H9 (cell line): ENCODE measurements around the gene FOXF1. TPM values are rescaled to one million over a fixed set of nuclear protein-coding genes. Genes with fewer than 3 reads are reported as not detected.

Experiments used
- DNase-seq: peaks from one replicate; pipeline ENCODE4 v3.0.0-alpha.2; 2017
- H2AFZ ChIP-seq: one replicate; pipeline ENCODE4 v1.6.1; 2013; ENCODE audit warnings: mild to moderate bottlenecking, low read length, control low read depth, moderate library complexity
- H2AK5ac ChIP-seq: 2 replicates; pipeline ENCODE4 v1.6.1; 2013; ENCODE audit warnings: low read length, control low read depth, mixed read lengths; ENCODE audit not compliant: insufficient read length
- H2BK120ac ChIP-seq: one replicate; pipeline ENCODE4 v1.6.1; 2013; ENCODE audit warnings: low read depth, mild to moderate bottlenecking, low read length, control low read depth, inconsistent platforms; ENCODE audit not compliant: poor library complexity, severe bottlenecking
- H2BK12ac ChIP-seq: 2 replicates; pipeline ENCODE4 v1.6.1; 2013; ENCODE audit warnings: low read length, control low read depth, mixed read lengths, low read depth; ENCODE audit not compliant: insufficient read length
- H2BK15ac ChIP-seq: 2 replicates; pipeline ENCODE4 v1.6.1; 2013; ENCODE audit warnings: low read depth, low read length, control low read depth
- H2BK20ac ChIP-seq: one replicate; pipeline ENCODE4 v1.6.1; 2013; ENCODE audit warnings: low read depth, mild to moderate bottlenecking, low read length, control low read depth, inconsistent platforms; ENCODE audit not compliant: poor library complexity, severe bottlenecking
- H2BK5ac ChIP-seq: 2 replicates; pipeline ENCODE4 v1.6.1; 2013; ENCODE audit warnings: low read length, control low read depth, mixed read lengths; ENCODE audit not compliant: insufficient read length
- H3K14ac ChIP-seq: 2 replicates; pipeline ENCODE4 v1.6.1; 2013; ENCODE audit warnings: low read length, control low read depth; ENCODE audit not compliant: insufficient read depth
- H3K18ac ChIP-seq: 2 replicates; pipeline ENCODE4 v1.6.1; 2013; ENCODE audit warnings: low read depth, mild to moderate bottlenecking, mixed read lengths, low read length, control low read depth; ENCODE audit not compliant: insufficient read length
- H3K23ac ChIP-seq: 2 replicates; pipeline ENCODE4 v1.6.1; 2013; ENCODE audit warnings: low read length, control low read depth, mixed read lengths, low read depth; ENCODE audit not compliant: insufficient read length
- H3K23me2 ChIP-seq: 2 replicates; pipeline ENCODE4 v1.6.1; 2013; ENCODE audit warnings: low read depth, mild to moderate bottlenecking, mixed read lengths, low read length, control low read depth; ENCODE audit not compliant: insufficient read length, poor library complexity, severe bottlenecking
- H3K27ac ChIP-seq: 2 replicates; pipeline ENCODE4 v1.5.1; 2013; ENCODE audit warnings: low read length, control low read depth, mixed read lengths, low read depth; ENCODE audit not compliant: insufficient read length
- H3K27me3 ChIP-seq: 2 replicates; pipeline ENCODE4 v1.6.1; 2013; ENCODE audit warnings: low read length, control low read depth, inconsistent platforms; ENCODE audit not compliant: insufficient read depth
- H3K4ac ChIP-seq: 2 replicates; pipeline ENCODE4 v1.6.1; 2013; ENCODE audit warnings: low read depth, mild to moderate bottlenecking, control low read depth, inconsistent platforms, low read length, moderate library complexity
- H3K4me1 ChIP-seq: 2 replicates; pipeline ENCODE4 v1.6.1; 2013; ENCODE audit warnings: low read length, control low read depth, inconsistent platforms; ENCODE audit not compliant: insufficient read depth
- H3K4me2 ChIP-seq: 2 replicates; pipeline ENCODE4 v1.6.1; 2013; ENCODE audit warnings: low read length, control low read depth, mixed read lengths; ENCODE audit not compliant: insufficient read length, insufficient read depth
- H3K56ac ChIP-seq: 2 replicates; pipeline ENCODE4 v1.6.1; 2013; ENCODE audit warnings: low read depth, mild to moderate bottlenecking, mixed read lengths, low read length, control low read depth; ENCODE audit not compliant: insufficient read length
- H3K79me1 ChIP-seq: 2 replicates; pipeline ENCODE4 v1.6.1; 2013; ENCODE audit warnings: low read depth, mild to moderate bottlenecking, moderate library complexity, low read length, control low read depth, inconsistent platforms; ENCODE audit not compliant: insufficient read depth, poor library complexity, severe bottlenecking
- H3K79me2 ChIP-seq: 2 replicates; pipeline ENCODE4 v1.6.1; 2013; ENCODE audit warnings: low read length, control low read depth, inconsistent platforms; ENCODE audit not compliant: insufficient read depth
- H3K9ac ChIP-seq: 2 replicates; pipeline ENCODE4 v1.6.1; 2013; ENCODE audit warnings: low read length, control low read depth, mixed read lengths; ENCODE audit not compliant: insufficient read length; ENCODE audit errors: extremely low read depth
- H3K9me3 ChIP-seq: one replicate; pipeline ENCODE4 v1.6.1; 2013; ENCODE audit warnings: low read depth, low read length, inconsistent platforms; ENCODE audit not compliant: control insufficient read depth
- H3T11ph ChIP-seq: one replicate; pipeline ENCODE4 v1.6.1; 2013; ENCODE audit warnings: mild to moderate bottlenecking, low read length, control low read depth, inconsistent platforms
- H4K20me1 ChIP-seq: one replicate; pipeline ENCODE4 v1.6.1; 2013; ENCODE audit not compliant: control insufficient read depth, insufficient read length, insufficient read depth
- H4K5ac ChIP-seq: 2 replicates; pipeline ENCODE4 v1.6.1; 2013; ENCODE audit warnings: low read depth, mild to moderate bottlenecking, mixed read lengths, low read length, control low read depth; ENCODE audit not compliant: insufficient read length
- H4K8ac ChIP-seq: replicated peaks from 2 replicates; pipeline ENCODE4 v1.6.1; 2013; ENCODE audit warnings: low read length, control low read depth, mixed read lengths, low read depth; ENCODE audit not compliant: insufficient read length
- H4K91ac ChIP-seq: 2 replicates; pipeline ENCODE4 v1.6.1; 2013; ENCODE audit warnings: low read depth, mild to moderate bottlenecking, moderate library complexity, mixed read lengths, low read length, control low read depth; ENCODE audit not compliant: insufficient read length
- H3K27ac Mint-ChIP-seq, 3 experiments: 2 replicates in 2 of 3; 3 replicates in 1 of 3; pipeline ENCODE4 v1.8.0; 2020 to 2021; ENCODE audit warnings: mixed read lengths in 3 of 3, mild to moderate bottlenecking in 1 of 3, moderate library complexity in 1 of 3
- H3K27me3 Mint-ChIP-seq: 2 replicates; pipeline ENCODE4 v1.8.0; 2021; ENCODE audit warnings: low read depth, mild to moderate bottlenecking, moderate library complexity, mixed read lengths
- H3K36me3 Mint-ChIP-seq, 3 experiments: 2 replicates in 2 of 3; 3 replicates in 1 of 3; pipeline ENCODE4 v1.8.0; 2020 to 2021; ENCODE audit warnings: low read depth in 3 of 3, mixed read lengths in 3 of 3; ENCODE audit not compliant: insufficient read depth in 1 of 3
- H3K4me1 Mint-ChIP-seq, 2 experiments: 2 replicates each; pipeline ENCODE4 v1.8.0; 2020; ENCODE audit warnings: mixed read lengths in 2 of 2
- H3K4me3 Mint-ChIP-seq, 2 experiments: 2 replicates in 1 of 2; 3 replicates in 1 of 2; pipeline ENCODE4 v1.8.0; 2020 to 2021; ENCODE audit warnings: mild to moderate bottlenecking in 2 of 2, mixed read lengths in 2 of 2, moderate library complexity in 1 of 2
- H3K9me3 Mint-ChIP-seq, 2 experiments: 2 replicates in 1 of 2; 3 replicates in 1 of 2; pipeline ENCODE4 v1.8.0; 2020; ENCODE audit warnings: mild to moderate bottlenecking in 2 of 2, mixed read lengths in 2 of 2, moderate library complexity in 1 of 2
- CTCF ChIP-seq: fragments of 200-600 bp; sonication (generic); conservative IDR thresholded peaks from 3 replicates; pipeline ENCODE4 v1.8.0; 2021; ENCODE audit warnings: antibody characterized with exemption, mild to moderate bottlenecking
- WGBS: extraction: QIAGEN DNeasy Blood & Tissue Kit; methylation state at CpG from one replicate; pipeline ENCODE4 v1.1.7; 2013; ENCODE audit warnings: missing lambda C conversion rate, low lambda C conversion rate, mixed read lengths; ENCODE audit not compliant: insufficient read length; ENCODE audit errors: extremely low coverage; 5-methylcytosine and 5-hydroxymethylcytosine counted together
- total RNA-seq: library from RNA; stranded (reverse); gene quantifications from 2 replicates; pipeline ENCODE4 v1.2.1, GENCODE V29; 2021

Gene FOXF1
- total RNA-seq, 1 experiment from 2014 or later, result not detected

- Histone ChIP-seq H3K4me2 (no peak overlapping the region), H3K4ac (no peak overlapping the region), H3K23me2 (no peaks in the 10 kb centered on the region), H3K18ac (no peak overlapping the region), H2AK5ac (no peak overlapping the region), H3K9ac (no peak overlapping the region), H3K4me1 (no peaks in the 10 kb centered on the region), H3K14ac (no peak overlapping the region), H3K56ac (no peak overlapping the region), H2BK12ac (no peak overlapping the region), H3T11ph (no peak overlapping the region), H4K91ac (no peak overlapping the region), H2BK20ac (no peak overlapping the region), H3K23ac (no peak overlapping the region), H4K5ac (no peak overlapping the region), H3K27ac (no peak overlapping the region), H2BK5ac (no peak overlapping the region), H2BK15ac (no peak overlapping the region), H2AFZ (no peak overlapping the region), H4K8ac (no peak overlapping the region), H2BK120ac (no peak overlapping the region), H3K9me3 (no peaks in the 10 kb centered on the region), H3K79me1 (no peaks in the 10 kb centered on the region), H3K27me3 (peaks cover 43% of the 10 kb centered on the region), H4K20me1 (no peaks in the 10 kb centered on the region), H3K79me2 (no peaks in the 10 kb centered on the region)
- H3K27me3 Mint-ChIP-seq, result peaks cover 83% of the 10 kb centered on the region
- no peak overlapping the region for H3K27ac Mint-ChIP-seq
- no peak overlapping the region for H3K4me3 Mint-ChIP-seq
- peaks cover 5 to 19% of the 10 kb centered on the region in 2 experiments; a peak in 3 of 4 replicates for H3K4me1 Mint-ChIP-seq
- H3K9me3 Mint-ChIP-seq, result peaks cover 0 to 7% of the 10 kb centered on the region in 2 experiments; a peak in 1 of 5 replicates
- no peak for TF ChIP-seq CTCF
- no peak for DNase-seq
- WGBS, result no CpG with 5 or more reads among the region's 16 CpGs
- H3K36me3 Mint-ChIP-seq, result no peaks in the 10 kb centered on the region
Measured at GRCh38 chr16:86519007-86519648, 8.8 kb downstream of the FOXF1 start.
